Right renal cortex interstitium (tissue), 3 donors: ENCODE measurements around the gene B4GAT1. TPM values are rescaled to one million over a fixed set of nuclear protein-coding genes. Genes with fewer than 3 reads are reported as not detected.
"Not testable (repeated sequence)": the region's sequence is repeated elsewhere in the genome, so short reads cannot be mapped to it uniquely, and the experiment has no call there.

Experiments used
- DNase-seq, 3 donors: peaks; one replicate each; pipeline ENCODE4 v3.0.0-alpha.2; 2013; ENCODE audit warnings: low read depth in 3 of 3, low spot score in 2 of 3
- polyA plus RNA-seq, 3 donors: library from polyadenylated mRNA; unstranded; fragments of 120-200 nt; gene quantifications; one replicate each; pipeline ENCODE4 v1.2.1, GENCODE V29; 2013; ENCODE audit not compliant: insufficient read length in 3 of 3

B4GAT1 gene
- polyA plus RNA-seq, 3 donors, result 50.0 to 55.0 (median 50.6) TPM

DNA sequence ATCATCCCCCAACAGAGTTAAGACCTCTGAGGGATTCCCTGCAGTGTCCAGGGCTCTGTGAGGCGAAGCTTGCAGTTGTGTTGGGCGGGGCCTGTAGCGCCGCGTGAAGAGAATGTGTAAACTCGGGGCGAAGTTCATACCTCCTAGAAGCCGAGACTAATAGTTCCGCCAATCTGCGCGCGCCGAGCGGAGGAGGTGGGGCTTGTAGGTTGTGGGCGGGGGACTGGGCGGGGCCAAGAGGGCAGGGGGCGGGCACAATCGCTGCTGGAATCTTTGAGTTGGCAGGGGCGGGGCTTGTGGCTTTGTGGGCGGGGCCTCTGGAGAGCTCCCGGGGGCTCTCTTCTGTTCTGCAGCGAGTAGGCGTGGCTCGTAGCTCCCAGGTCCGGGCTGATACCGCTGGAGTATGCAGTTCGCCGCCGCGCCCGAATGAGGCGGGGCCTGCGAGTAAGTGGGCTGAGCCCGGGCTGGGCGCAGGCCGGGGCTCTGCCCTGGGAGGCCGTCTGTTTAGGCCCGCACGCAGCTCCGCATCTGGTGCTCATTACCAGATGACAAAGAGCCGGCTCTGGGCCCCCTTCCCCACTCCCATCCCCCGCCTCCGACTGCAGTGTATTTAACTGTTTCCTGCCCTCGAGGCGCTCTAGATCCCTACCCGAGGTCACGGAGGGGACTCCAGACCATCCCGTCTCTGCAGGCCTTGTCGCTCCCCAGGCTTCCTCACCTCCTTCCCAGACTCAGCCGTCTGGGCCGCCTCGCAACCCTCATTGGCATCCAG lies 34.7 kb downstream of the B4GAT1 start:
- DNase-seq, result peak in 2 of 3 donors; percentile 94 to 95

DNA sequence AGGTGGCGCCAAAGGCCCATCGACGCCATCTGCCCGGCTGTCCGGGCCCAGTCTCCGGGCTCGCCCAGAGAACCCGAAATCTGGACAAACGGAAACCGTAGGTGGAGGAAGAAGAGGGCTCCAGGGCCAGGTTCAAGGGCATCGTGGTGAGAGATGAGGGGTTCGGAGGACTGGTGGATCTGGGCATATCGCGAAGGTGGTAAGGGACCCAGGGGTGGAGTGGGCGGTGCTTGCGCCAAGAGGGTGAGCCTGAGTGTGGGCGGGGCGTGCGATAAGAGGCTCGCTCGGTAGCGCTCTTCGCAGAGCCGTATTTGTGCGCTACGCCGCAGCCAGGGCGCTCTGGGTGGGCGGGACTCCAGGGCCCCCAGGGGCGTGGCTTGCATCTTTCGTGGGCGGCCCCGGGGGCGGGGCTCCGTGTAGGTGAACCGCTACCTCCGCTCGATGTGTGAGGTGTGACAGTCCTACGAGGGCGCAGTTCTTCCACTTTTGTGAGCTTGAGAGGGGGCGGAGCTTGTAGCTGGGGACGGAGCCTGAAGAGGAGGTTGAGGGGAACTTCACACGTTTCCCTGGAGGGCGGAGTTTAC lies 35.4 kb downstream of the B4GAT1 start:
- peak; percentile 82 to 89 (median 83) for DNase-seq

DNA sequence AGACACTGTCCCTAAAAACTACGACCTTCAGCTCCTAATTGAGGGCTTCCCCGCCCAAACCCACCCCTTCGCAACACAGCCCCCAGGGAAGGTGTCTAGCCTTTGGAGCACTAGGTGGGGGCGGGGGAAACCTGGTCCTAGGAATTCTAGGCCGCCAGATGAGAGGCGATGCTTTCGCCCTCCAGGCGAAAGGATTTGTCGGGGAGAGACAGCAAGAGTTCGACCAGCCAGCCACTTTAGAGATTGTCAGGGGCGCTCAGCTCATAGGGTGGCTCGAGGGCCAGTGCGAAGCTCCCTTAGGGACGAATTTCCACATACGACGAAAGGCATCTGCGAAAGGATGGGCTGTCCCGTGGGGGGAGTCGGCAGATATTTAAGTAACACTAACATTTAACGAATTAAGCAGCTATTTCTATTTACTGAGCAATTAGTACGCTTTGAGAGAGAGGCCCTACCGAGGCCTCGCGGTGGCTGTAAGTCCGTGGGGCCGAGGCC lies 35.9 kb downstream of the B4GAT1 start:
- DNase-seq, result no peak

DNA sequence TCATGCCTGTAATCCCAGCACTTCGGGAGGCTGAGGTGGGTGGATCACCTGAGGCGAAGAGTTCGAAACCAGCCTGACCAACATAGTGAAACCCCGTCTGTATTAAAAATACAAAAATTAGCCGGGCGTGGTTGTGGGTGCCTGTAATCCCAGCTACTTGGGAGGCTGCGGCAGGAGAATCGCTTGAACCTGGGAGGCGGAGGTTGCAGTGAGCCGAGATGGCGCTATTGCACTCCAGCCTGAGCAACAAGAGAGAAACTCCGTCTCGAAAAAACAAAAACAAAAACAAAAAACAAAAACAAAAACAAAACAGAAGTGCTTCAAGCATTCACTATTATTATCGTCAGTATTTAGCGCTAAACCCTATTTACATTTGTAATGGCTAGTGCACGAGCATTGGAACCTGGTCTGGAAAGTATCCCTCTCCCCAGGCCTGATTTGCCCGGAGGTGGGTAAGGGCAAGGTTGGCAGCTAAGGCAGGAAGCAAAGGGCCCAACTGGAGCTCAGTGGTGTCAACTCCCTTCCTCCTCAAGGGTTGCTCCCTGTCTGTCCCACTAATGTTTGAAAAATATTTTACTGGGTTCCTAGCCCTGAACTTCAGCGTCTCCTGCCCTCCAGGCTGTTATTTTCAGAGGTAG lies 36.5 kb downstream of the B4GAT1 start:
- DNase-seq, result not testable (repeated sequence)

DNA sequence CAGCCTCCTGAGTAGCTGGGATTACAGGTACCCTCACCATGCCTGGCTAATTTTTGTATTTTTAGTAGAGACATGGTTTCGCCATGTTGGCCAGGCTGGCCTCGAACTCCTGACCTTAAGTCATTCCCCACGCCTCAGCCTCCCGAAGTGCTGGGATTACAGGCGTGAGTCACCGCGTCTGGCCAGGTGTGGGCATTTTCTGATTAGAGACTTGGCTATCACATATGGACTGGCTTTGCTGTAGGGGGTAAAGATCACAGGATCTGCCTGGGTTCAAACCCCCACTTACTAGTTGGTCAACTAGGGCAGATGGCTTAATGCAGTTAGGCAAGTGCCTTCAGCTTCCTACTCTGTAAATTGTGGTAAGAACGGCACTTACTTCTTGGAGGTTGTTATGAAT lies 37.1 kb downstream of the B4GAT1 start:
- DNase-seq, result no peak

DNA sequence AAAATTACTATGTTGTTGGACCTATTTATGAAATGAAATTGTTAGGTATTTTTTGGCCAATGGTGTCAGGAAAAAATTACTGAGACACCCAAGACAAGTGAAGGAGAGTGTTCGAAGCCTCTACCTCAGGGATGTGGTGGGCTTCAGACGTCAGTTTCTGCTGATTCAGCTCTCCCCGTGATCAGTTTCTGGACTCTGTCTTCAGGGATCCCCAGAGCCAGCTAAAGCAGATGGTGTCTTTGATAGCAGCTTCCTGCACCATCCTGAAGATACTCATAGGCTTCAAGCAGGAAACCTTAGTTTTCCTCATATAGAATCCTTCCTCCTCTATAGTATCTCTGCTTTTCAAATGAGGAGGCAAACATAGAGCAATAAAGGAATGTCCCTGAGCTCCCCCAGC lies 38.0 kb downstream of the B4GAT1 start:
- no peak for DNase-seq

DNA sequence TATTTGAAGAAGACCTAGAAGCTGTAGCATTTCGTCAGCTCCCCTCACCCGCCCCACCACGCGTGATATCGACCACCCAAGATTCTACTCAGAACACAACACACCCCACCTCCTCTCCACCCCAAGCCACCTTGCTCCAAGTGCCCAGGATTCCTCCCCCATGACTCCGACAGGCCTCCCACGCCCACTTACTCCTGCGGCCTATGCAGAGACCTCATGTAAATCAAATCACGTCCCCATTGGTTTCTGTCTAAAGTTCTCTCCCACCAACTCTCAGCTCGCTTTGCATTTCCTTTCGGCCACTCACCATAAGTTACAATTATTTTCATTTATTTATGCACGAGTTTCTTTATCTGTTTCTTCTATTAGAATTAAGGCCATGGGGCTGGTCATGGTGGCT lies 44.8 kb downstream of the B4GAT1 start:
- DNase-seq, result no peak

DNA sequence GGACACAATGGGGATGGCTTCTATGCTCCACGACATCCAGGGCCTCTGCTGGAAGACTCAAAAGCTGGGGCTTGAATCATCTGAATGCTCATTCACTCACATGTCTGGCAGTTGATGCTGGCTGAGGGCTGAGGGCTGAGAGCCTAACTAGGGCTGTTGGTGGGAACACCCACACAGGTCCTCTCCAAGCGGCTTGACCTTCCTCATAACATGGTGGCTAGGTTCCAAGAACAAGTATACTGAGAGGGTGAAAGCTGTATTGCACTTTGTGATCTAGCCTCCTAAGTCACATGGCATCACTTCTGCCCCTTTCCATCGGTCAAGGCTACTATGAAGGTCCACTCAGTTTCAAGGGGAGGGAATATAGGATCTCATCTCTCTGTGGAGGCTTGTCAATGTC lies 48.2 kb downstream of the B4GAT1 start:
- no peak for DNase-seq

DNA sequence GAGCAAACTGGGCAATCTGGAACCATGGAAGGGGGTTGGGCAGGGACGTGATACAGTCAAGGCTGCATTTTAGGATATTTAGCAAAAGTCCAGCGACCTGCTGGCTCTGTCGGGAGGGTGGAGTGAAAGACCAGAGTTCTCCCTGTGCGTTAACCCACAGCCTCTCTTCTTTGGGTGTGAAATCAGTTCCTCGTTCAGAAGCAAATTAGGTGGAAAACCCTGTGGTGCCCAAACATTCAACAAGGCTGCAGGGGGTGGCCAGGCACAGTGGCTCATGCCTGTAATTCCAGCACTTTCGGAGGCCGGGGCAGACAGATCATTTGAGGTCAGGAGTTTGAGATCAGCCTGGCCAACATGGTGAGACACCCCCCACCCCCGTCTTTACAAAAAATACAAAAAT lies 49.8 kb downstream of the B4GAT1 start:
- DNase-seq, result no peak

Other genes with a start within 250 kb of the B4GAT1 start
- gene KLC2, start 89.9 kb downstream of the B4GAT1 start, polyA plus RNA-seq, result 10 to 100 TPM; 17.0 to 19.8 (median 18.2) TPM
- 100 to 1,000 TPM; 116 to 135 (median 123) TPM for gene RAB1B, start 79.0 kb downstream of the B4GAT1 start, polyA plus RNA-seq
- gene CNIH2, start 69.5 kb downstream of the B4GAT1 start, polyA plus RNA-seq, result 1 to 10 TPM; 2.6 to 3.3 (median 2.8) TPM
- 10 to 100 TPM; 44.4 to 49.6 (median 45.8) TPM for gene YIF1A, start 58.5 kb downstream of the B4GAT1 start, polyA plus RNA-seq
- not detected for gene TMEM151A, start 55.7 kb downstream of the B4GAT1 start, polyA plus RNA-seq
- 10 to 100 TPM; 54.0 to 61.4 (median 56.2) TPM for gene CD248, start 30.6 kb downstream of the B4GAT1 start, polyA plus RNA-seq
- gene RIN1, start 11.2 kb downstream of the B4GAT1 start, polyA plus RNA-seq, result 1 to 10 TPM; 1.4 to 2.3 (median 1.6) TPM
- gene BRMS1, start 2.5 kb downstream of the B4GAT1 start, polyA plus RNA-seq, result 10 to 100 TPM; 30.7 to 32.0 (median 31.3) TPM
- 10 to 100 TPM; 17.5 to 18.2 (median 17.9) TPM for gene SLC29A2, start 24.1 kb upstream of the B4GAT1 start, polyA plus RNA-seq
- gene NPAS4, start 73.4 kb upstream of the B4GAT1 start, polyA plus RNA-seq, result under 1 TPM; 0.06 to 0.11 (median 0.11) TPM
- gene MRPL11, start 91.2 kb upstream of the B4GAT1 start, polyA plus RNA-seq, result 10 to 100 TPM; 69.6 to 74.7 (median 72.5) TPM
- 1 to 10 TPM; 4.1 to 4.7 (median 4.6) TPM for gene PELI3, start 119.3 kb upstream of the B4GAT1 start, polyA plus RNA-seq
- 10 to 100 TPM; 20.5 to 22.5 (median 20.6) TPM for gene DPP3, start 132.8 kb upstream of the B4GAT1 start, polyA plus RNA-seq
- 10 to 100 TPM; 59.1 to 67.6 (median 67.0) TPM for gene BBS1, start 163.0 kb upstream of the B4GAT1 start, polyA plus RNA-seq
- gene ZDHHC24, start 198.4 kb upstream of the B4GAT1 start, polyA plus RNA-seq, result 1 to 10 TPM; 6.5 to 7.3 (median 6.6) TPM
- gene ACTN3, start 199.3 kb upstream of the B4GAT1 start, polyA plus RNA-seq, result under 1 TPM; 0.40 to 0.67 (median 0.53) TPM
- gene CTSF, start 221.0 kb upstream of the B4GAT1 start, polyA plus RNA-seq, result 100 to 1,000 TPM in 2 of 3 donors, 10 to 100 TPM in 1; 95.5 to 107 (median 105) TPM
- gene CCDC87, start 245.4 kb upstream of the B4GAT1 start, polyA plus RNA-seq, result under 1 TPM; 0.28 to 0.36 (median 0.28) TPM
- 10 to 100 TPM; 37.6 to 41.9 (median 39.5) TPM for gene CCS, start 245.6 kb upstream of the B4GAT1 start, polyA plus RNA-seq